Panc1 (cell line): ENCODE measurements around the gene SLCO3A1.

ENCODE experiments used
- POLR2AphosphoS5 ChIP-seq: IDR thresholded peaks from 2 replicates; pipeline ENCODE4 v1.6.1; 2012; ENCODE audit warnings: mild to moderate bottlenecking, low read depth, low read length, moderate library complexity
- SIN3A ChIP-seq: IDR thresholded peaks from 2 replicates; pipeline ENCODE4 v1.6.1; 2012; ENCODE audit warnings: low read depth, mild to moderate bottlenecking, low read length, moderate library complexity, borderline replicate concordance; ENCODE audit not compliant: insufficient read depth
- TF ChIP-seq, protein P1 (sequence below): fragments of 450-650 bp; IDR thresholded peaks from 2 replicates; pipeline ENCODE4 v1.5.1; 2017; ENCODE audit warnings: mild to moderate bottlenecking
- TF ChIP-seq, protein P2 (sequence below), 2 experiments: IDR thresholded peaks; 2 replicates each; pipeline ENCODE4 v1.6.1; 2011 to 2012; ENCODE audit warnings: low read depth in 2 of 2, control low read depth in 1 of 2, low read length in 1 of 2, mild to moderate bottlenecking in 1 of 2, moderate library complexity in 1 of 2; ENCODE audit not compliant: insufficient read depth in 1 of 2

DNA sequence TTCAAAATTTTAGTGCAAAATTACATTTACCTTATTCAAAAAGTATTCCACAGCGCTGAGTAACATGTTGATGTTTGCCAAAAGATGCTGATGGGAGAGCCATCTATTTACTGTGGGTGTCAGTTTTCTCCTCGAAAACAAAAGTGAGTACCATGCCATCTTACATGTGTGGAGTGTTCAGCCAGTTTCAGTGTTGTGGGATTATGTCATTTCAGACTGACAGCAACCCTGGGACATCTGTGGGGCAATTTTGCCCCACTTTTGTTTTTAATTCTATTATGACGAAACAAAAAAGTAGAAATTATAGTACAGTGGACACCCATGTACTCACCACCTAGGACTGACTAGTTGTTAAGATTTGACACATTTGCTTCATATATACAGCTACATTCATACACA is 19.6 kb downstream of the SLCO3A1 start:
- TF ChIP-seq, protein P1, sequence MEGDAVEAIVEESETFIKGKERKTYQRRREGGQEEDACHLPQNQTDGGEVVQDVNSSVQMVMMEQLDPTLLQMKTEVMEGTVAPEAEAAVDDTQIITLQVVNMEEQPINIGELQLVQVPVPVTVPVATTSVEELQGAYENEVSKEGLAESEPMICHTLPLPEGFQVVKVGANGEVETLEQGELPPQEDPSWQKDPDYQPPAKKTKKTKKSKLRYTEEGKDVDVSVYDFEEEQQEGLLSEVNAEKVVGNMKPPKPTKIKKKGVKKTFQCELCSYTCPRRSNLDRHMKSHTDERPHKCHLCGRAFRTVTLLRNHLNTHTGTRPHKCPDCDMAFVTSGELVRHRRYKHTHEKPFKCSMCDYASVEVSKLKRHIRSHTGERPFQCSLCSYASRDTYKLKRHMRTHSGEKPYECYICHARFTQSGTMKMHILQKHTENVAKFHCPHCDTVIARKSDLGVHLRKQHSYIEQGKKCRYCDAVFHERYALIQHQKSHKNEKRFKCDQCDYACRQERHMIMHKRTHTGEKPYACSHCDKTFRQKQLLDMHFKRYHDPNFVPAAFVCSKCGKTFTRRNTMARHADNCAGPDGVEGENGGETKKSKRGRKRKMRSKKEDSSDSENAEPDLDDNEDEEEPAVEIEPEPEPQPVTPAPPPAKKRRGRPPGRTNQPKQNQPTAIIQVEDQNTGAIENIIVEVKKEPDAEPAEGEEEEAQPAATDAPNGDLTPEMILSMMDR, result no peak
- no peak for TF ChIP-seq SIN3A
- TF ChIP-seq, protein P2, sequence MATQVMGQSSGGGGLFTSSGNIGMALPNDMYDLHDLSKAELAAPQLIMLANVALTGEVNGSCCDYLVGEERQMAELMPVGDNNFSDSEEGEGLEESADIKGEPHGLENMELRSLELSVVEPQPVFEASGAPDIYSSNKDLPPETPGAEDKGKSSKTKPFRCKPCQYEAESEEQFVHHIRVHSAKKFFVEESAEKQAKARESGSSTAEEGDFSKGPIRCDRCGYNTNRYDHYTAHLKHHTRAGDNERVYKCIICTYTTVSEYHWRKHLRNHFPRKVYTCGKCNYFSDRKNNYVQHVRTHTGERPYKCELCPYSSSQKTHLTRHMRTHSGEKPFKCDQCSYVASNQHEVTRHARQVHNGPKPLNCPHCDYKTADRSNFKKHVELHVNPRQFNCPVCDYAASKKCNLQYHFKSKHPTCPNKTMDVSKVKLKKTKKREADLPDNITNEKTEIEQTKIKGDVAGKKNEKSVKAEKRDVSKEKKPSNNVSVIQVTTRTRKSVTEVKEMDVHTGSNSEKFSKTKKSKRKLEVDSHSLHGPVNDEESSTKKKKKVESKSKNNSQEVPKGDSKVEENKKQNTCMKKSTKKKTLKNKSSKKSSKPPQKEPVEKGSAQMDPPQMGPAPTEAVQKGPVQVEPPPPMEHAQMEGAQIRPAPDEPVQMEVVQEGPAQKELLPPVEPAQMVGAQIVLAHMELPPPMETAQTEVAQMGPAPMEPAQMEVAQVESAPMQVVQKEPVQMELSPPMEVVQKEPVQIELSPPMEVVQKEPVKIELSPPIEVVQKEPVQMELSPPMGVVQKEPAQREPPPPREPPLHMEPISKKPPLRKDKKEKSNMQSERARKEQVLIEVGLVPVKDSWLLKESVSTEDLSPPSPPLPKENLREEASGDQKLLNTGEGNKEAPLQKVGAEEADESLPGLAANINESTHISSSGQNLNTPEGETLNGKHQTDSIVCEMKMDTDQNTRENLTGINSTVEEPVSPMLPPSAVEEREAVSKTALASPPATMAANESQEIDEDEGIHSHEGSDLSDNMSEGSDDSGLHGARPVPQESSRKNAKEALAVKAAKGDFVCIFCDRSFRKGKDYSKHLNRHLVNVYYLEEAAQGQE (IDR thresholded peaks at IDR 0.05; ENCODE audit: insufficient read depth in 1 of 2, low read depth in 2 of 2, low read length in 1 of 2), result no peak
- no peak for TF ChIP-seq POLR2AphosphoS5
